ENCODE measurements around the gene KCNK5. TPM values are rescaled to one million over a fixed set of nuclear protein-coding genes. Genes with fewer than 3 reads are reported as not detected.

The KCNK5 gene
- total and polyA plus RNA-seq, 2 donors (not counting 3 experiments of a cell fraction or from before 2014, with no cell fraction given): not detected

GRCh38 chr6:39170389-39170788, 58.9 kb downstream of the KCNK5 start:
- Histone ChIP-seq H3K79me2 (ENCODE audit: control insufficient read depth, insufficient read depth, low read length) (no peaks in the 10 kb centered on the region), H3K36me3 (ENCODE audit: control insufficient read depth in 2 of 2, extremely low read depth in 1 of 2, insufficient read depth in 2 of 2, low read length in 2 of 2) (no peaks in the 10 kb centered on the region), H3K4me2 (ENCODE audit: insufficient read depth, low read length) (no peak overlapping the region), H3K9me3 (replicated peaks; ENCODE audit: control insufficient read depth, insufficient read depth, low read length) (no peaks in the 10 kb centered on the region), H3K4me1 (ENCODE audit: control insufficient read depth, extremely low read depth, insufficient read depth, low read length) (no peaks in the 10 kb centered on the region), H3K27me3 (ENCODE audit: control insufficient read depth in 2 of 2, insufficient read depth in 2 of 2, low read length in 2 of 2) (no peaks in the 10 kb centered on the region), H3K9ac (replicated peaks; ENCODE audit: extremely low read depth, insufficient read depth, low read length) (no peak overlapping the region), H4K20me1 (replicated peaks; ENCODE audit: control insufficient read depth, extremely low read depth, insufficient read depth, low read length) (no peaks in the 10 kb centered on the region), H3K27ac (ENCODE audit: insufficient read depth, low read depth, low read length) (no peak overlapping the region), H2AFZ (ENCODE audit: low read depth, low read length) (no peak overlapping the region), H3K9me1 (replicated peaks; ENCODE audit: control insufficient read depth, extremely low read depth, insufficient read depth, low read length) (no peaks in the 10 kb centered on the region), H3K4me3 (replicated peaks in 1 of 3; ENCODE audit: insufficient read depth in 1 of 3, low read depth in 1 of 3, low read length in 3 of 3) (no peak overlapping the region)
- no peak for FAIRE-seq
- intact Hi-C loops (cut with micrococcal nuclease) (no loop called here), dilution Hi-C loops (cut with MboI; ENCODE audit: extremely low pct_ligation_motif_present, low sequenced_read_pairs) (no loop called here)
- no TSS peak for BruUV-seq (replicated peaks)
- no peak for DNase-seq (ENCODE audit: low read depth, low spot score)
- ChIA-PET POLR2A (interaction anchor here (0.5 kb wide), 1 partner anchor 17 kb away, joined by 4 read pairs; no protein-coding TSS in a partner anchor), CTCF (interaction anchor here (8.3 kb wide), 1 partner anchor 135 kb away, joined by 223 read pairs; no protein-coding TSS in a partner anchor)
- TF ChIP-seq MAX (IDR thresholded peaks at IDR 0.05; ENCODE audit: insufficient read depth, insufficient read length): no peak
- TF ChIP-seq EZH2 (IDR thresholded peaks at IDR 0.05; ENCODE audit: borderline replicate concordance, low read depth, low read length, severe bottlenecking): no peak

DNA sequence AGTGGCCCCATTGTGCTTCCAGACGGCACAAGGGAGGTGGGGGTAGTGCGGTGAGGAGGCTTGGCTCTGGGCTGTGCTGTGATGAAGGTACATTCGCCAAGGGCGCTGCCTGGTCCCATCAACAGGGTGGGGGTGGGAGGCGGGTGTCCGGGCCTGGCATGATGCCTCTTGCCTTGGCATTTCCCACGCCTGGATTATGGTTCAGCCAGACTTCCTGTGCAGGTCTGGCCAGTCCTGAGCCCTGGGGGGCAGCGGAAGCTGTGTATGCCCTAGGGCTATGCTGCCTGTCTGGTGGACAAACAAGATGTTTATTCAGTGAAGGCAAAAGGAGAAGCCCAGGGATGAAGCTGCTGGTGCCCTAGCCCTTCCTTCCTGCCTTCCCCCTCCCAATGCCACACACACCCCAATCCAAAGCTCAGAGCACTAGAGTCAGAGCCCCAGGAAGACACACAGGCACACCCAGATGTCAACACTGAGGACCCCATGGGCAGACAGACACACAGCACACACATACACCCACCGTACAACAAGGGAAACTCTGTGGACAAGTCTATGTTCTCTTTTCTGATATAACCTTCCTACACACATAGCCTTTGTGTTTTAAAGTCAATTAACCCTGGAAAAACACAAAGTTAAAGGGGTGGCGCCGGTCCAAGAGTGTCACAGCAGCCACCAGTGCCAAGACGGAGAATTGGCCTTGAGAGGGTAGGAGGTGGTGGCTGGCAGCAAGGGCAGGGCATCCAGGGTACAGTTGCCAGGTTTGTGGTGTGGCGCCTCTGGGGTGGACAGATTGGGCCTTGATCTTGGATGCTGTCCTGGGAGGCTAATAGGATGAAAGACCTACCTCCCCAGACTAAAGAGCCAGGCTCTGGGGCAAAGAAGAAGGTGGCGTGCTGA, 59.6 kb downstream of the KCNK5 start:
- Histone ChIP-seq H3K9me1 (replicated peaks; ENCODE audit: control insufficient read depth, extremely low read depth, insufficient read depth, low read length) (no peaks in the 10 kb centered on the region), H3K9ac (replicated peaks; ENCODE audit: extremely low read depth, insufficient read depth, low read length) (no peak overlapping the region), H3K4me3 (replicated peaks in 1 of 3; ENCODE audit: insufficient read depth in 1 of 3, low read depth in 1 of 3, low read length in 3 of 3) (no peak overlapping the region), H3K27ac (ENCODE audit: insufficient read depth, low read depth, low read length) (no peak overlapping the region), H3K79me2 (ENCODE audit: control insufficient read depth, insufficient read depth, low read length) (no peaks in the 10 kb centered on the region), H3K9me3 (replicated peaks; ENCODE audit: control insufficient read depth, insufficient read depth, low read length) (no peaks in the 10 kb centered on the region), H3K4me2 (ENCODE audit: insufficient read depth, low read length) (no peak overlapping the region), H3K36me3 (ENCODE audit: control insufficient read depth in 2 of 2, extremely low read depth in 1 of 2, insufficient read depth in 2 of 2, low read length in 2 of 2) (no peaks in the 10 kb centered on the region), H3K27me3 (ENCODE audit: control insufficient read depth in 2 of 2, insufficient read depth in 2 of 2, low read length in 2 of 2) (no peaks in the 10 kb centered on the region), H2AFZ (ENCODE audit: low read depth, low read length) (no peak overlapping the region), H4K20me1 (replicated peaks; ENCODE audit: control insufficient read depth, extremely low read depth, insufficient read depth, low read length) (no peaks in the 10 kb centered on the region), H3K4me1 (ENCODE audit: control insufficient read depth, extremely low read depth, insufficient read depth, low read length) (no peaks in the 10 kb centered on the region)
- ChIA-PET CTCF (interaction anchor here (1.0 to 8.3 kb wide), 2 partner anchors 32 to 136 kb away, joined by 3 to 223 read pairs; no protein-coding TSS in a partner anchor), POLR2A (no interaction called here)
- DNase-seq (ENCODE audit: low read depth, low spot score) (no peak), FAIRE-seq (no peak)
- dilution Hi-C loops (cut with MboI; ENCODE audit: extremely low pct_ligation_motif_present, low sequenced_read_pairs): no loop called here
- no TSS peak for BruUV-seq (replicated peaks)
- no peak for TF ChIP-seq FOS (IDR thresholded peaks at IDR 0.05; ENCODE audit: borderline replicate concordance, insufficient read depth, low read length)
- no peak for TF ChIP-seq EZH2 (IDR thresholded peaks at IDR 0.05; ENCODE audit: borderline replicate concordance, low read depth, low read length, severe bottlenecking)
- no peak for TF ChIP-seq POLR2AphosphoS5 (IDR thresholded peaks at IDR 0.05; ENCODE audit: insufficient read depth, low read depth, low read length)
- TF ChIP-seq CTCF (IDR thresholded peaks at IDR 0.05; ENCODE audit: extremely low read depth in 1 of 2, insufficient read depth in 1 of 2, low read depth in 1 of 2, low read length in 2 of 2): no peak
- TF ChIP-seq POLR2A (IDR thresholded peaks at IDR 0.05; ENCODE audit: low read depth, low read length): no peak
- intact Hi-C loops (cut with micrococcal nuclease): no loop called here
